Islet of Langerhans (tissue), 1 donor: ENCODE results near the gene RBM10.

Experiments
- FAIRE-seq: peaks from one replicate; lab custom pipeline; 2011; peaks lifted over from hg19 to GRCh38; lab: Jason Lieb, UNC

The RBM10 gene

DNA sequence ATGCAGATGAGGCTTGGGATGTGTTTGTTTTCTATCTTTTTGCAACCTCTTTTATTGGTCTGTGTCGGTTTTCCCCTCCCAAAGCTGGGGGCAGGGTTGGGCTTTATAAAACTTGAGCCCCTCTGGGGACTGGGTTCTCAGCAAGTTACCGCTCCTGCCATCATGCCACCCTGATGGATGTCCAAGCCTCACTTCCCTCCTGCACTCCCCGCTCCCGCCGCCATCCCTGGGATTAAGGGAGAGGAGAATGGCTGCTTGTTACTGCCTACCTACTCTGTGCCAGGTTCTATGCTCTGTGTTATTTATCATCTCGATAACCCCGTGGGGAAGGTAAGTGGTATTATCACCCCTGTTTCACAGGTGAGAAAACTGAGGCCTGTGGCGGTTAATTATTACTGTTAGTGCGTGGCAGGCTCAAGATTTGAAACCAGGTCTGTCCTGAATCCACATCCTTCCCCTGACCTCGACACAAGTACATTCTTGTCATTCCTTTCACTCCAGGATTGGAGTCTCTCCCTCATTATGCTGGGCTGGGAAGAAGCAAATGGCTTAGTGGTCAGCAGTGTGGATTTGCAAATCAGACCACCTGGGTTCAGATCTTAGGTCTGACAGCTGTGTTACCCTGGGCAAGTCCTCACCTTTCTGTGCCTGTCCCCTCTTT lies 53.1 kb downstream of the RBM10 start:
- no peak for FAIRE-seq

DNA sequence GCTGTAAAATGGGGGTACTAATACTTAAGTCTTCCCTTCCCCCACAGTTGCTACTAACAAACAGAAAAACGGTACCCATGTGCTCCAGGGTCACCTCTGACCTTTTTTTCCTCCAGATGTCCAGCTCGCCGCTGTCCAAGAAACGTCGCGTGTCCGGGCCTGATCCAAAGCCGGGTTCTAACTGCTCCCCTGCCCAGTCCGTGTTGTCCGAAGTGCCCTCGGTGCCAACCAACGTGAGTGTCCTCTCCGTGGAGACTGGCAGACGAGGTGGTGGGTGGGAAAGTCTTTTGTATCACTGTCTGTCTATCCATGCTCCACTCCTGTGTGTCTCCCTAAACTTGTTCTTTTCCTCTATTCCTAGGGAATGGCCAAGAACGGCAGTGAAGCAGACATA lies 53.7 kb downstream of the RBM10 start:
- FAIRE-seq: no peak

DNA sequence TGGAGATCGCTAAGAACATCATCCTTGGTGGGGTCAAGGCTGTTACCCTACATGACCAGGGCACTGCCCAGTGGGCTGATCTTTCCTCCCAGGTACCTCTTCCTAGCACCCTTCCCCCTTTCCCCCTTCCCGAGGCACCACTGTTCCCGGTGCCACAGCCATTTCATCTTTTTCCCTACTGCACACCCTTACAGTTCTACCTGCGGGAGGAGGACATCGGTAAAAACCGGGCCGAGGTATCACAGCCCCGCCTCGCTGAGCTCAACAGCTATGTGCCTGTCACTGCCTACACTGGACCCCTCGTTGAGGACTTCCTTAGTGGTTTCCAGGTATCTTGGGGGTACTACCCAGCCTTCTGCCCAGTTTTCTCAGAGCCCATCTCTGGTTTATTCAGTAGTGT lies 54.3 kb downstream of the RBM10 start:
- no peak for FAIRE-seq

DNA sequence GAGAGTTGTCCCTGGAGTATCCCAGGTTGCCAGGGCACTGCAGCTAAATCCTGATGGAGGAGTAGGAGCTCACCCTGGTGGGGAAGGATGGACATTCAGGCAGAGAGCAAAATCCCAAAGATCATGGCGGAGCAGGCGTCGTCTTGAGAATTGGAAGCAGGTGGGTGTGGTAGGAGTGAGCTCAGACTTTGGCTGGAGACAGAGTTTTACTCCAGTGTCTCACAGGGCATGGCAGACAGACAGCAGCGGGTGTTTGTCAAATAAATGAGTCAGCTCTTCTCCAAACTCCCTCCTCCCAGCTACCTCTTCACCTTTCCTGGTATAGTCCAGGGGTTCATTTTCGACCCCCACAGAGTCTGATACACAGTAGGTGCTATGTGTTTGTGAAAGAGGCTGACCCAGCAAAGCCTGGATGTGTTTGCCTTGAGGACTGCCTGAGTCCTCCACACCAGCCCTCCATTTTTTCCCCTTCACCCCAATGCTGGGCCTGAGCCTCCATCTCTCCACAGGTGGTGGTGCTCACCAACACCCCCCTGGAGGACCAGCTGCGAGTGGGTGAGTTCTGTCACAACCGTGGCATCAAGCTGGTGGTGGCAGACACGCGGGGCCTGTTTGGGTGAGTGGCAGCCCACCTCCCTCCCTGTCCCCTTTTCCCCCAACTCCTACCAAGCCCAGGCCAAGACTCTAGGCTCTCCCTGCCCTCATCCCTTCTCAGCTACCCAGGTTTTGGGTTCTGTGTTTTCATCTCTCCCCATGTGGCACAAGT lies 55.5 kb downstream of the RBM10 start:
- FAIRE-seq: no peak

DNA sequence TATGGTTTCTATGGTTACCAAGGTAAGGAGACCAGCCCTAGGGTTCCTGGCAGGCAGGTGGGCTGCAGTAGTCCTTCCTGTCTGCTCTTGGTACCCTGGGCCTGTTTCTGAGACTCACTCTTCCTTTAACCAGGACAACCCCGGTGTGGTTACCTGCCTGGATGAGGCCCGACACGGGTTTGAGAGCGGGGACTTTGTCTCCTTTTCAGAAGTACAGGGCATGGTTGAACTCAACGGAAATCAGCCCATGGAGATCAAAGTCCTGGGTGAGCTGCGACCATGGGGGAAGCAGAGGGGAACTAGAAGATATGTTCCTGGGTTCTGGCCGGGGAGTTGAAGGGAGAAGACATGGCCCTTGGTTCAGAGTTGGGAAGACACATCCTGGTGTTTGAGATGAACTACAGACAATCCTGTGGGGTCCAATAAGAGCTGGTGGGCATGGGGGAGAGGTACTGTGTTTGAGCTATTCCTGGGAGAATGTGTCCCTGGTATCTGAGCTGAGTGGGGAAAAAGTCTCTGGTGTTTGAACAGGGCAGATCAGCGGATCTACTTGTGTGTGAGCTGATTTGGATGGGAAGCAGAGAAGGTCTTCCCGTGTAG lies 56.4 kb downstream of the RBM10 start:
- no peak for FAIRE-seq

DNA sequence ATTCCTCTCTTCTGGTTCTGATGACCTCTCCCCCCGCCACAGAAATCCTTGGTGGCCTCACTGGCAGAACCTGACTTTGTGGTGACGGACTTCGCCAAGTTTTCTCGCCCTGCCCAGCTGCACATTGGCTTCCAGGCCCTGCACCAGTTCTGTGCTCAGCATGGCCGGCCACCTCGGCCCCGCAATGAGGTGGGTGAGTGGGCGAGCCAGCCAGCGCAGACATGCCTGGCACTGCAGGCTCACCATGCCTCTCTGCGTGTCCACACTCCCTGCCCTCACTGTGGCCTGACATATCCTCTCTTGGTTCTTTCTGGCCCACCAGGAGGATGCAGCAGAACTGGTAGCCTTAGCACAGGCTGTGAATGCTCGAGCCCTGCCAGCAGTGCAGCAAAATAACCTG lies 57.3 kb downstream of the RBM10 start:
- no peak for FAIRE-seq

DNA sequence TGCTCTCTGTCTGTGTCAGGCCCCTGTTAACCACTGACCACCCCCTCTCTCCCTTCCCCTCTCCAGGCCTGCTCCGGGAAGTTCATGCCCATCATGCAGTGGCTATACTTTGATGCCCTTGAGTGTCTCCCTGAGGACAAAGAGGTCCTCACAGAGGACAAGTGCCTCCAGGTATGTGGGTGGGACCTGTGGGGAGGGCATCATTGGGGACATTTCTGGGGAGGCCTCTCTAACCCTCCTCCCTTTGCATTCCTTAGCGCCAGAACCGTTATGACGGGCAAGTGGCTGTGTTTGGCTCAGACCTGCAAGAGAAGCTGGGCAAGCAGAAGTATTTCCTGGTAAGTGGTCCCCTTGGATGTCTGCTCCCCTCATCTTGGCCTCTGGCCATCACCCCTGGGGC lies 57.9 kb downstream of the RBM10 start:
- no peak for FAIRE-seq

DNA sequence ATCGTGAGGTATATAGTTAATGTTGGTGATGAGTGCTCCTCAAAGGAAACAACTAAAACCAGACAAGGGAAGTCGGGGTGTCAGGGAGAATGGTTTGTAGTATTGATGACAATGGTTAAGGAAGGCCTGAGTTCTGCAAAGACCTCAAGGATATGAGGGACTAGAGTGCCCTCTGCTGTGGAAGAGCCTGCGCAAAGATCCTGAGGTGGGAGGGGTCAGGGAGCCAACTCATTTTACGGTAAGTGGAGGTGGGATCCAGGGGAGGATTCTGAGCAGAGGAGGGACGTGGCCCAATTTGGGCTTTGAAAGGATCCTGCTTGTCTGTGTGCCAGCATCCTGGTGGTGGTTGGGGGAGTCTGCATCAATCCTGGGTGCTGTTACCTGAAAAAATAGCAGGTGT lies 59.9 kb downstream of the RBM10 start:
- no peak for FAIRE-seq

DNA sequence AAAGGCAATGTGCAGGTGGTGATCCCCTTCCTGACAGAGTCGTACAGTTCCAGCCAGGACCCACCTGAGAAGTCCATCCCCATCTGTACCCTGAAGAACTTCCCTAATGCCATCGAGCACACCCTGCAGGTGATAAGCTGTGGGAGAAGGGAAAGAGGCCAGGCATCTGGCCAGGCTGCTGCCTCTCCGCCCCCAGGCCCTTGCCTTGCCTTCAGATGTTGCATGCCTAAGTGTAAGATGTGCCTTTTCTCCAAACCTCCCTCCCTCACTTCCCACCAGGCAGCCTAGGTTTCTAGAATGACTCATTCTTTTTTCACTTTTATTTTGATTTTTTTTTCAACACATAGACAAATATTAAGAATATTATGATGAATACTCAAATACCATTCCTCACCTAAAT lies 61.3 kb downstream of the RBM10 start:
- no peak for FAIRE-seq

DNA sequence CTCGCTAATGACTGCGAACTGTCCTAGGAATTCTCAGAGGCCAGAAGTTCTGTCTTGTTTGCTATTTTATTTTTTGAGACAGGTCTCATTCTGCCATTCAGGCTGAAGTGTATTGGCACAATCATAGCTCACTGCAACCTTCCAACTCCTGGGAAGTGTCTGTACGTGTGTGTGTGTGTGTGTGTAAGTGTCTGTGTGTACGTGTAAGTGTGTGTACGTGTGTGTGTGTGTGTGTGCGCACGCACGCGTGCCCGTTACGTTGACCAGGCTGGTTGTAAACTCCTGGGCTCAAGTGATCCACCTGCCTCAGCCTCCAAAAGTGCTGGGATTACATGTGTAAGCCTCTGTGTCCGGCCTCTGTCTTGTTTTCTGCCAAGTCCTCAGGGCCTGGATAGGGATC lies 63.1 kb downstream of the RBM10 start:
- no peak for FAIRE-seq

DNA sequence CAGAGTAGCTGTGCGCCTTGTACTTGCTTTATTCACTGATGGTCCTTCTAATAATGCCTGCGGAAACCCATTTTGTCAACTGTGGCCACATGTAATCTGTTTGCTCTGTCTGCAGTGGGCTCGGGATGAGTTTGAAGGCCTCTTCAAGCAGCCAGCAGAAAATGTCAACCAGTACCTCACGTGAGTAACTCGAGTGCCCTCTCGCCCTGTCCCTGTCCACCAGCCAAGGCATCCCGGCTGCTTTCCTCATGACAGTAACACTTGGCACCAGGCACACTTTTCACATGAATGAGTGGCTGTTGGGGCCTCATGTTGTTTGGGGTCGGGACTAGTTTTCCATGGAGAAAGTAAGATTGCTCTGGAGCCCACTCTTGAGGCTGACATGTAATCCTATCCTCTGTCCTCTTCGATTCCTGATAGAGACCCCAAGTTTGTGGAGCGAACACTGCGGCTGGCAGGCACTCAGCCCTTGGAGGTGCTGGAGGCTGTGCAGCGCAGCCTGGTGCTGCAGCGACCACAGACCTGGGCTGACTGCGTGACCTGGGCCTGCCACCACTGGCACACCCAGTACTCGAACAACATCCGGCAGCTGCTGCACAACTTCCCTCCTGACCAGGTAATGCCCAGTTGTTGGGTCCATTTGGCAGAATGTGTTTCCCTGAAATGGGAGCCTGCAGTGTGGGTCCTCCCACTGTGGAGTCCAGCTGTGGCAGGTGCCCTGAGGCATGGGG lies 64.7 kb downstream of the RBM10 start:
- no peak for FAIRE-seq

DNA sequence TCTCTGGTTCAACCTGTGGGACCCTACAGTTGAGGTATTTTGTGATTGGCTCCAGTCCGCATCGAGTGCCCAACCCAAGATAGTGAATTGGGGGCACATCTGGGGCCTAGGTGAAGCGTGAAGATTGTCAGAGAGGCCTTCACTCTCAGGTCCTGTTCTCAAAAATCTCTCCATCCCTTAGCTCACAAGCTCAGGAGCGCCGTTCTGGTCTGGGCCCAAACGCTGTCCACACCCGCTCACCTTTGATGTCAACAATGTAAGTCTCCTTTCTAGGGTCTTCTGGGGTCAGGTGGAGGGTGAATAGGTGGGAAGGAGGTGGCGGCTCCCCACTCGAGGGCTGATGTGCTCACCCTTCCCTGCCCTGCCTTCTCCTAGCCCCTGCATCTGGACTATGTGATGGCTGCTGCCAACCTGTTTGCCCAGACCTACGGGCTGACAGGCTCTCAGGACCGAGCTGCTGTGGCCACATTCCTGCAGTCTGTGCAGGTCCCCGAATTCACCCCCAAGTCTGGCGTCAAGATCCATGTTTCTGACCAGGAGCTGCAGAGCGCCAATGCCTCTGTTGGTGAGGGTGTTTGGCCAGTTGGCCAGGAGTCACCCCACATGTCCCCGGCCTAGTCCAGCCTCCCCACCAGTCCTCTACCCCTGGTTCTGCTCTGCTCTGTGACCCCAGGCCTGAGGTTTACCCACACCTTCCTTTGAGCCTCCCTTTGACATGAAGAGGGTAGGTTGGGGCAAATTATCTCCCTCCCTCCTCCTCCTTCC lies 65.8 kb downstream of the RBM10 start:
- no peak for FAIRE-seq

DNA sequence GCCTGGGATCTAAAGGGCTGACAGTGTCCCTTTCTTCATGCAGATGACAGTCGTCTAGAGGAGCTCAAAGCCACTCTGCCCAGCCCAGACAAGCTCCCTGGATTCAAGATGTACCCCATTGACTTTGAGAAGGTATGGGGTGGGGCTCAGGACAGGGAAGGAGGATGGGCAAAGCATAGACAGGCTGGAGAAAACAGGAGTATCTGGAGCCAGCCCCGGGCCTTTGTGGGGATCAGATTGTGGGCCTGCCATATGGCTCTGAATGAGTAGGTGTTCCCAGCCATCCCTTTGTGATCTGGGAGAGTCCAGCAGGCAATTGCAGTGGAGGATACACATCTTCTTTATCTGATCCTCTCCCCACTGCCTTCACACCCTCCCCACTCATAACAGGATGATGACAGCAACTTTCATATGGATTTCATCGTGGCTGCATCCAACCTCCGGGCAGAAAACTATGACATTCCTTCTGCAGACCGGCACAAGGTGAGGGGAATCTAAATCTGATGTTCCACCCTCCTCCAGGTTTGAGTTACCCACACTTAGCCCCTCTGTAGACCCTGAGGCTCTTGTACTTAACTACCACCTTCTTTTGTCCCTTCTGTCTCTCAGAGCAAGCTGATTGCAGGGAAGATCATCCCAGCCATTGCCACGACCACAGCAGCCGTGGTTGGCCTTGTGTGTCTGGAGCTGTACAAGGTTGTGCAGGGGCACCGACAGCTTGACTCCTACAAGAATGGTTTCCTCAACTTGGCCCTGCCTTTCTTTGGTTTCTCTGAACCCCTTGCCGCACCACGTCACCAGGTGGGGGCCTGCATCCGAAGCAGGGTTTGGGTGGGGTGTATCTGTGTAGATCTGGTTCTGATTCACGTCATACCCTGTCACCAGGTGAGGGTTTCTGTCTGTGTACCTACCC lies 67.6 kb downstream of the RBM10 start:
- FAIRE-seq: no peak

DNA sequence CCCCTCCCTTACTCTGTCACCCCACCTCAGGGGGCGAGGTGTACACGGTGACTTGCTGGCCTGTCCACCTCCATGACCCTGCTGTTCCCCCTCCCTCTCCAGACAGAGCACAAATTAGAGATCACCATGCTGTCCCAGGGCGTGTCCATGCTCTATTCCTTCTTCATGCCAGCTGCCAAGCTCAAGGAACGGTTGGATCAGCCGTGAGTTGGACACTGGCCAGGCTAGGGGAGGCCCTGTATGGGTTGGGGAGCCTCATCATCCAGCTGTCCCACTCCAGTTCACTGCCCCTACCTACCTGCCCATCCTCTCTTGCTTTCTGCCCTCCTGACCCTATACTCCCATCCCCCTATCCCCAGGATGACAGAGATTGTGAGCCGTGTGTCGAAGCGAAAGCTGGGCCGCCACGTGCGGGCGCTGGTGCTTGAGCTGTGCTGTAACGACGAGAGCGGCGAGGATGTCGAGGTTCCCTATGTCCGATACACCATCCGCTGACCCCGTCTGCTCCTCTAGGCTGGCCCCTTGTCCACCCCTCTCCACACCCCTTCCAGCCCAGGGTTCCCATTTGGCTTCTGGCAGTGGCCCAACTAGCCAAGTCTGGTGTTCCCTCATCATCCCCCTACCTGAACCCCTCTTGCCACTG lies 69.5 kb downstream of the RBM10 start:
- no peak for FAIRE-seq

DNA sequence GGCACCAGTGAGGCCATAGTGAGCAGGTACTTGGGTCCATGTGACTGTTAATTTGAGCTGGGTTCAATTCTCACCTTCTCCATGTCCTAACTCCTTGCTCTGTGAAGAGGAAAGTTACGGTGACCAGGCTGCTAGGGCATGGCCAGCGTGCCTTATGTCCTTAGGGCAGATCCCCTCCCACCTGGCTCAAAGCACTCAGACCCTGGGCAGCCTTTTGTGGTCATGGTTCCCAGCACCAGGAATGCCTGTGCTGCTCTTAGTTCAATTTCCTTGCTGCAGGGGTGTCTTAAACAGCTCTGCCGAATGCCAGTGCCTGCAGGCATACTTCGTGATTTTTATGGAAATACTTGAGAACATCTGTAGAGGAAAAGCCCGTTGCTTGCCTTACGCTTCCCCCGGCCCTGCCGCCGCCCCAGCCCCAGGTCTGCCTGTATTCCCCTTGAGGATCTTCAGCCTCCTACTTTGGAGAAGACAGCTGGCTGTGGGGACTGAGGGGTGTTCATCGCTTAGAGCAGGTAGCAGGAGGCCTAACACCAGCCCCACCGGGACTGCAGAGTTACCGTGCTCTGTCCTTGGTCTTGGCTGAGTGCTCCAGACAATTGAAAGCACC lies 70.4 kb downstream of the RBM10 start:
- FAIRE-seq: no peak

DNA sequence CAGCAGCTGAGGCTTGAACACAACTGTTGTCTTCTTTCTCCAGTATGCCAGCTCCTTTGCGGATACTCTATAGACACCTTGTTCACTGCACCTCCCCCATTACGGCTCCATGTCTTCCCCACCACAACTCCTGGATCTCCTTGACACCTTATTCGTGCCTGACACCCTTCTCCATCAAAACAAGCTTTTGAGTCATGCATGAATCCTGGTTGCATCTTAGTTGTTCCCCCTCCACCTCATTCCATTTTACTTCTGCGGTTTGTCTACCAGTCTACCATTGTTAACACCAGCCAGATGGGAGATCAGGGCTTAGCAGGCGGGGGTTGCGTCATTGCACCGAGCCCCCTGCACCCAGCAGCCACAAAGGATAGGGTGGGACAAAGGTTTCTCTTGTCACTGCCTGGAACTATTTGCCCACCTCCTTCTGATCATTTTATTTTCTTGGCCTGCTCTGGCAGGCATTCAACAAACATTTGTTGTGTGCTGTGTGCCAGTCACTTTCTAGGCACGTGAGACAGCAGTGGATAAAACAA lies 71.4 kb downstream of the RBM10 start:
- no peak for FAIRE-seq

DNA sequence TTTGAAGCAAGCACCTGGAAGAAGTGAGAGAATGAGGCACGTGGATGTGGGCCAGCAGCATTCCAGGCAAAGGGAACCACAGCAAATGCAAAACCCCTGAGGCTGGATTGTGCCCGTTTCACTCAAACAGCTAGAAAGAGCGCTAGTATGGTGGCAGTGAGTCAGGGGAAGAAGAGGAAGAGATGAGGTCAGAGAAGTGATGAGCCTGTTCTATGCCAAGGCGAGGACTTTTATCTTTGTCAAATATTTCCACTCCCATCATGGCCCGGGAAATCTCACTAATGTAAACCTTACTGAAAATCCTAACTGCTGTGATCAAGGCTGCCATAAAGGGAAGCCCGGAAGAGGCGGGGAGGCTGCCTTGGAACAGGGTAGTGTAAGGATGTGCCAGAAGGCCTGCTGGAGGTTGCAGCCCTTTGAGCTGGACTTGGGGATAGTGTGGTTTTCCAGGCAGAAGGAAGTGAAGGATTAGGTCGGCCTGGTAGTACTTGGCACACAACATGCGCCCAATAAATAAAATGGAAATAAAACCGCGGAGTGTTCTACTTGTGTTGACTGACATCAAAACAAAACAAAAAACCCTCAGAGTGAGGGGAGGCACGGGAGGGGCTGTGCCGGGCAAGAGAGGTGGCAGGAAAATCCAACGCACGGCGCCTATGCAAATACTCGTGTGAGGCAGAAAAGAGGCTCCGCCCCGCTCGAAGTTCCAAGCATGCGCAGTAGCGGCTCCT lies 72.3 kb downstream of the RBM10 start:
- no peak for FAIRE-seq

DNA sequence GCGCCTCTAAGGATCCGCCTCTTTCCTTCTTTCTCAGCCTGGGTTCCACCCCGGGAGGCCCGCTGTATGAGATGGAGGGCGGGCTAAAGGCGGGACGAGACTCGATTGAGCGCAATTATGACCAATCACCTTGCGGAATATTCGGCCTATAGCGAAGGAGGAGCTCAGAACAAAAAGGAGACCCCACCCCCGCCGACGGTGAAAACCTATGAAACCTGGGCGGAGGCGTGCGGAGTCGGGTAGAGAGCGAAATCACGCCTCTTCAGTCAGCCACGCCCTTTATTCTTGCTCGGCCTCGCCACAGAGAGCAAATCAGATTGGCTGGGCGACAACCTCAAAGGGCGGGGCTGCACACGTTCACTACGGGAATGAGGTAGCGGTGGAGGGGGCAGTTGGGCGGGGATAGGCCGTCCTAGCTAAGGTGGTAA lies 72.8 kb downstream of the RBM10 start:
- peak; percentile 97 for FAIRE-seq

DNA sequence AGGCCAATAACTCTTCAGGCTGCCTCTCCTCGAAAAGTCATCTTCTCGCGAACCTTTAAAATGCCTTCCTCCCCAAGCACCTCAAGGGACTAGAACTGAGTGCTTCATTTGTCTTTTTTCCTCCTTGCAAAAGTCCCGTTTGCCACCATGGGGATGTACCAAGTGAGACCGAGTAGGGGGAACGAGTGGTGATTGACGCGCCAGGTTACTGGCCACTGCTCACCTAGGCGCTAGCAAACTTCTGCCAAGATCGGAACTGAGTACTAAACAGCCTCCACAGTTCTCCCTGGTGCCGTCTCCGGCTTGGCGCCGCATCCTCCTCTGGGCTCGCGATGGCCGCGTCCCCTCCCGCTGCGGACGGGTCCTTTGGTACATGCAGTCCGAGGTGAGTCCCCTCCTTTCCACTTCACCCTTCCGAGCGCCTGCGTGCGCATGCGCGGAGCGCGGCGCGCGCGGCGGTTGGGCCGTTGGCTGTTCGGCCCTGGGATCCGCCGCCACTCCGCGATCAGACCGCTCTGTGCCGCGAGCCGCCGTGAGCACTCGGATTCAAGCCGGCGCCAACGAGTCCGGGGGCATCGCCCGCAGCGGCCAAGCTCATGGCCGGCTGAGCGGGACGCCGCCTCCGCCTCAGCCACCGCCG lies 73.4 kb downstream of the RBM10 start, which contains the start of gene CDK16:
CDK16 (plus strand) TSS at position 402 of the 640 bp plus-strand sequence. CDS start 4,877 bp downstream, outside the sequence.
- FAIRE-seq: no peak
